GM12891 (cell line): Measurements from ENCODE around the gene LMO3.

Experiments
- POLR2A ChIP-seq: IDR thresholded peaks from 2 replicates; pipeline ENCODE4 v1.6.1; 2011; ENCODE audit warnings: low read depth, low read length, control low read depth
- SPI1 ChIP-seq: IDR thresholded peaks from 2 replicates; pipeline ENCODE4 v1.6.1; 2011; ENCODE audit warnings: low read depth, low read length, control low read depth

DNA sequence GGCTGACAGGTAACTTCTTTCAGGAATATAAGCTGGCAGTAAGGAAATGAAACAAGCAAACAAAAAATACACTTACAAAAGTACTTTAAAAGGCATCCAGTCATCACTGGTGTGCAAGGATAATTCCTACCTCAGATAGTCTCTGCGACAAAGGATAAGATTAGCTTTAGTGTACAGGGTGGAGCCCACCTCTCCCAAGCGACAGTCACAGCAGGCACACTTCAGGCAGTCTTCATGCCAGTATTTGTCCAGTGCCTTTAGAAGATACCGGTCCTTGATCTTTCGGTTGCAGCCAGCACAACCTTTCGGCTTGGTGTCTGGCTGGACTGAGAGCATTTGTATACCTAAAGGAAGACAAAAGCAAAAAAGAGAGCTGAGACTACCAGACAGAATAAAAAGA, 5.4 kb downstream of the LMO3 start:
- TF ChIP-seq SPI1 (no peak), POLR2A (no peak)
